ENCODE results near the gene MX2. TPM values are rescaled to one million over a fixed set of nuclear protein-coding genes. Genes with fewer than 3 reads are reported as not detected.

MX2 gene
- total and polyA plus RNA-seq, 9 of the 15 experiments (the other 6 are each of a cell fraction or from before 2014, with no cell fraction given), result 0.10 to 0.95 (median 0.47) TPM; not detected in 1

- no peak for TF ChIP-seq STAT5B (CRISPR knock-in tag; IDR thresholded peaks at IDR 0.05)
Observed at GRCh38 chr21:41445465-41445862, 83.6 kb downstream of the MX2 start (continued).

GRCh38 chr21:41446586-41446985 lies 84.8 kb downstream of the MX2 start:
- Histone ChIP-seq H3K36me3 (ENCODE audit: control insufficient read depth, insufficient read depth, low read length) (no peaks in the 10 kb centered on the region), H3K4me1 (replicated peaks in 1 of 2; ENCODE audit: control insufficient read depth in 2 of 2, insufficient read depth in 2 of 2, low read length in 2 of 2) (no peaks in the 10 kb centered on the region), H3K4me2 (ENCODE audit: insufficient read depth, low read length) (no peak overlapping the region), H3K27me3 (ENCODE audit: control insufficient read depth in 2 of 2, insufficient read depth in 2 of 2, low read length in 2 of 2) (peaks cover 0 to 2% of the 10 kb centered on the region in 2 experiments; a peak in 1 of 5 replicates), H3K4me3 (no peak overlapping the region), H3K9me1 (ENCODE audit: control insufficient read depth, insufficient read depth, low read length) (no peaks in the 10 kb centered on the region), H3K79me2 (ENCODE audit: control insufficient read depth, insufficient read depth, low read length) (no peaks in the 10 kb centered on the region), H3K27ac (ENCODE audit: extremely low read depth, low read depth, low read length) (no peak overlapping the region), H4K20me1 (replicated peaks; ENCODE audit: control insufficient read depth, insufficient read depth, low read length) (no peaks in the 10 kb centered on the region), H2AFZ (ENCODE audit: low read depth, low read length) (no peak overlapping the region), H3K9me3 (replicated peaks; ENCODE audit: control insufficient read depth, insufficient read depth, low read depth, low read length) (no peaks in the 10 kb centered on the region), H3K9ac (ENCODE audit: insufficient read depth in 1 of 2, low read depth in 2 of 2, low read length in 2 of 2) (no peak overlapping the region)
- intact Hi-C loops (cut with micrococcal nuclease) (no loop called here), in situ Hi-C loops (cut with MboI) (no loop called here)
- no peak for FAIRE-seq
- POLR2A ChIA-PET, result no interaction called here
- CTCF ChIA-PET (ENCODE audit: low intra/inter-chr PET ratio), result no interaction called here
- no peak for ATAC-seq
- BruUV-seq (replicated peaks), result no TSS peak
- WGBS (ENCODE audit: insufficient coverage, low coverage, missing lambda C conversion rate), result 5% methylated on average over 4 of the region's 4 CpGs
- DNase-seq (ENCODE audit: extremely low read depth in 1 of 4, low spot score in 3 of 4), result no peak
- TF ChIP-seq DEAF1 (CRISPR knock-in tag; IDR thresholded peaks at IDR 0.05) (no peak), CEBPZ (IDR thresholded peaks at IDR 0.05; ENCODE audit: borderline replicate concordance, low read depth, low read length) (no peak), U2AF2 (optimal IDR thresholded peaks at IDR 0.05; ENCODE audit: low read depth, low read length) (no peak), TARDBP (IDR thresholded peaks at IDR 0.05) (no peak), ATF2 (CRISPR knock-in tag; IDR thresholded peaks at IDR 0.05) (no peak), MLLT1 (IDR thresholded peaks at IDR 0.05) (no peak), PBX2 (CRISPR knock-in tag; IDR thresholded peaks at IDR 0.05; ENCODE audit: low read depth) (no peak), PBX2 (tag; conservative IDR thresholded peaks at IDR 0.05; ENCODE audit: low read depth) (no peak), ZBTB7A (IDR thresholded peaks at IDR 0.05; ENCODE audit: borderline replicate concordance, control insufficient read depth, low read depth, low read length) (no peak)

All from K562 (cell line).